HG03025 (cell line): ENCODE results near the gene BCR.

ENCODE experiments used
- ATAC-seq: cut with Tn5 transposase; IDR thresholded peaks from one replicate; pipeline ENCODE4 v1.9.1; 2021; ENCODE audit warnings: mild to moderate bottlenecking, moderate library complexity; ENCODE audit not compliant: unreplicated experiment, low FRiP score

The BCR gene

DNA sequence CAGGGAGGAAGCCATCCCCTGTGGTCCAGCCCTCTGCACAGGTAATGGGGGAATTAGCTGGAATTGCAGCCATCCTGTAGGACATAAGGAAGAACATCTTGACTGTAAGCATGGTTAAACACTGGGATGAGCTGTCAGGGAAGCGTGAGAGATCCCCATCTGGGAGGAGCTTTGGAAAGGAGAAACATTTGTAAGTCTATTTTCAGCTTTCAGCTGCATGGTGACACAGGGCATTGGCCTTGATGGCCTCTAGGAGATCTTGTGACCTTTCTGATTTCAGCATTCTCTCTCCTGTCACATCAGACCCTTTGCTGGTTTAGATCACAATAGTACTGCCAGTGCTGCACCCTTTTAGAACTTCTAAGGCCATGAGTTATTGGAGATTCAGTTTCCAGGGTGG lies 47.1 kb downstream of the BCR start:
- no peak for ATAC-seq

DNA sequence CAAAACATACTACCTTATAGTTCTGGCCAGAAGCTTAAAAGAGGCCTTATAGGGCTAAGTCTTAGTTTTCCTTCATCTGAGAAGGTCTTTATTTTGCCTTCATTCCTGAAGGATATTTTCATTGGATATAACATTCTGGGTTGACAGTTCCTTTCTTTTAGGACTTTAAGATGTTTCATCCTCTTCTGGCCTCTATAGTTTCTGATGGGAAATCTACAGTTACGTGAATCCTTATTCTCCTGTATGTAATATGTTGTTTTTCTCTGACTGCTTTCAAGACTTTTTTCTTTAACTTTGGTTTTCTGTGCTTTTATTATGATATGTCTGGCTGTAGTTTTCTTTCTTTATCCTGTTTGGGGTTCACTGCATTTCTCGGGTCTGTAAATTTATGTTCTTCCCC lies 48.2 kb downstream of the BCR start:
- ATAC-seq: no peak

DNA sequence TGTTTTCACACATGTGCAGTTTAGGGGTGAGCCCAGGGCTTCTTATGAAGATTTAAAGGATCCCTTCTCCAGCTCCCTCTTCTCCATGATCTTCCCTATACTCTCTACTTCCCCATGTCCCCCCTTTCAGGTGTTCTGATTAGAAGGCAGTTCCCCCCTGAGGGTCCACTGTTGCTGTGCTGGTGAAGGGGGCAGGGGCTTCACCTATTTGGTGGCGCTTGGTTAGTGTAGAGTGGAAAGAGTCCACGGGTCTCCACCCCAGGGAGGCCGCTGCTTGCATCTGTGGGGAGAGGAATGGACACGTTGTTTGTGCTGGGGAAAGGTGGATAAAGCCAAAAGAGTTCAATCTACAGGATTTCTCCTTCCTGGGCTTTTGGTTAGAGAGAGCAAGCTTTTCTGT lies 49.3 kb downstream of the BCR start:
- no peak for ATAC-seq

DNA sequence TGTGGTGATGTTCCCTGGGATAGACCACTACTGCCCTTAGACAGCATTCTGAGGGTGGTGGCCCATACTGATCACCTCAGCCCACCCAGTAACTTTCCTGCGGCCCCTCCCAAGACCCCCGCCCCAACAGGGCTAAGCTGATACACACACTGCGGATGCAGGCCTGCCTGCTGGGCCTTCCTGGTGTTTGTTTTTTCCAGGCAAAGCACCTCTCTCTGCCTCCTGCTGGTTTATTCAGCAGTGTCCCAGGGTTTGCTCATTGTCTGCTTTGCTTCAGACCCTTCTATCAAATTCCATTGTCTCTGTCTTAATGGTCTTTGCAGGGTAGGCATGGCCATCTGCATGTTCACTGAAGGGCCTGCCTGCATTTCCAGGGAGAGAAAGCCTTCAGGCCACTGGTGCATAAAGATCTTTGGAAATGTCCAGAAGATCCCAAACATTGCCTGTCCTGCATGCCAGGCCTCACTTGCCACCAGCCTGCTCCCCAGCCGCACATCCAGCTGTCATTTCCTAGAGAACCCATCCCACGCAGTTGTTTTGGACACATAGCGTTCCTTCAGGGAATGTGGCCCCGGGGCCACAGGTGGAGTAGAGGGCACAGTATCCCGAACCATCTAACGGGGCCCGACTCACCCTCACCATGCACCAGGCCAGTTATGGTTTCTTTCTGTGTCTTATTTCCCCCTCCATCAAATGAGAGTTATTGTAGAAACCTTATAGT lies 50.2 kb downstream of the BCR start:
- ATAC-seq: no peak

DNA sequence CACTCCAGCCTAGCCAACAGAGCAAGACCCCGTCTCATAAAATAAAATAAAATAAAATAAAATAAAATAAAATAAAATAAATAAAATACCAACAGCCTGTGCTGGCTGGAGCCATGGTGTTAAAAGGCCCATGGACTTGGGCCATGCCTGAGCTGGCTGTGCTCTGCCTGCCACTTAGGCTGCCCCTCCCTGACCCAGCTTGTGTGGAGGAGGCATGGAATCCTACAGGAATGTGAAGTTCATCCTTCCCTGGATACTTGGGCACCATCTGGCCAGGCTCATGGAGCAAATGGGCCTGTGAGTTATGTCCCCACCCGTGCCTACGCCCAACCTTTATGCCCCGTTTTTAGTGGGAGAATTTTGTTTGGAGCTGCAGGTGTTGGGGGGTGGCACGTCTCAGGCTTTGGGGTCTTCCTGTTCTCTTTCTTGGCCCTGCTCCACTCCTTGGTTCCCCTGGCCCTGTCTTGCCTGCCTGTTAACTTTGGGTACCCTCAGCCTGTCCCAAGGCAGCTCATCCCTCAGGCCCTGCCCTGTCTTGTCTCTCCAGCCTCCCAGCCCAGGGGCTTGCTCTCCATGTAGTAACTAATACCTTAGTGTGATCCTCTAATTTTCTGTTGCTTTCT lies 51.3 kb downstream of the BCR start:
- no peak for ATAC-seq

DNA sequence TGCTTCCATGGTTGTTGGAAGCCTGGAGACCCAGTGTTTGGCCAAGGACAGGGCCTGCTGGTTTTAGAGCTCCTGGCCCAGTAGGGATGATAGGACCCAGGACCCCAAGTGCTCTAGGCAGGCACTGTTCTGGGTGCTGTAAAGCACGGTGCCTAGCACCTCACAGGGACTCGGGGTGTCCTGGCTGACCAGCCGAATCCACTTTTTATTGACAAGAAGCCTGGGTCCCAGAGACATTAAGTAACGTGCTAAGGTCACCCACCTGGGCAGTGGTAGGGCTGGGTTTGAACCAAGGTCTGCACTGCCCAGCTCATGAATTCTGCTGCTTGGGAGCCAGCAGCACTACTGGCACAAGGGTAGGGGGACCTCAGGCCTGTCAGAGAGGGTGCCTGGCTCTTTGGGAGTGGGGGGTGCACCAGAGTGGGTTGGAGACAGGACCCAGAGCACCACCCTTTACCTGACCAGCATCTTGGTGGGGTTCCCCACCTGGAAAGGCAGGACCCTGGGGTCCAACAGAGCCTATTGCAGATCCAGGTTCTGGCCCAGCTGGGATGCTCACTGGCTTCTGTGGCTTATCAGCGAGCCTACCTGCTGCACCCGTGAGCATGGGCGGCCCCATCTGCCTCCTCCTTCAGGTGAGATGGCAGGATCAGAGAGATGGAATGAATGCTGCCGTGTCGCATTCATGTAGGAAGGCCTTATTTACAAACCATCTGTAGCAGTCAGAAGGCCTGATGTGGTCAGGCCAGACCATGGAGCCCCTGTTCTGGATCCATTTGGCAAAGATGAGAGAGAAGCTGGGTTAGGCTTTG lies 52.0 kb downstream of the BCR start:
- no peak for ATAC-seq

DNA sequence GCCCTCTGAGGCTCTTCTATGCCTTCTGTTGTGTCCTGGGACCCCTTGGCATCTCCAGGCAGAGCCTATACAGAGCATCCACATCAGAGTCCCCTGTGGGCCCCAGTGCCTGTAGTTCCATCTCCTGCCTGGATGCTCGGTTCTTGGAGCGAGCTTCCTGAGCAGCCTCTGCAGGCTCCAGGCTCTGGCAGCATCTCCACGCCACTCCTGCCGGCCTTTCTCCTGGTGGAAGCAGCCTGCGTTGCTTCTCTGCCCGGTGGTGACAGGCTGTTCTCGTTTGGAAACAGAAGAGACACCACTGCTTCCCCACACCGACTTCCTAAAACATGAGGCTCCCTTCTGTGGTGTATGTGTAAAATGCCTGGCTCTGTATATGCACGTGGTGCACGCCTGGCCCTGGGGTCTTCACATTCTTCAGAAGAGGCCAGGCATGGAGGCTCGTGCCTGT lies 52.8 kb downstream of the BCR start:
- ATAC-seq: no peak

DNA sequence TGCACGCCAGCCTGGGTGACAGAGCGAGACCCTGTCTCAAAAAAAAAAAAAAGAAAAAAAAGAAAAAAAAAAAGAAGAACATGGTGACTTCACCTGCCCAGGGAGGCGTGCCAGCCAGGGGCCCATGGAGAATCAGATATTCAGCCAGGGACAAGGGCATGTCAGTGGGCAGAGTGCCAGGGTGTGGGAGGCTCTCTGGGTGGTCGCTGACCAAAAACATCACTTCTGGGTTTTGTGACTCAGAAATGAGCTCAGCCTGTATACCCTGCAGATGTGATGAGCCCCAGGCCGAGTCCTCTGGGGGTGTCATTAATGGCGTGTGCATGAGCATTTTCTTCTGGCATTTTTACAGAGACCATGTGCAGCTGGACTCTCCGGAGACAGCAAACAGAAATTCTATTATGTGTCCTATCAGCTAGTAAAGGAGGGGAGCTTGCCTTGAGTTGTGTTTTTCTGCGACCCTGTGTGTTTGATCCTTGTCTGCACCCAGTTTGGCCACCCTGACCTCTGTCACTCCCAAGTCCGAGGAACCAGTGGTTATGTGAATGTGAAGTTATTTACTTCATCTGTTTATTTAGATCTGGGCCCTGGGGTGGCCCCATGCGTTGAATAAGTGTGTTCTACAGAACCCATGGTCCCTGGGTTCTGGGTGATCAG lies 53.6 kb downstream of the BCR start:
- no peak for ATAC-seq

DNA sequence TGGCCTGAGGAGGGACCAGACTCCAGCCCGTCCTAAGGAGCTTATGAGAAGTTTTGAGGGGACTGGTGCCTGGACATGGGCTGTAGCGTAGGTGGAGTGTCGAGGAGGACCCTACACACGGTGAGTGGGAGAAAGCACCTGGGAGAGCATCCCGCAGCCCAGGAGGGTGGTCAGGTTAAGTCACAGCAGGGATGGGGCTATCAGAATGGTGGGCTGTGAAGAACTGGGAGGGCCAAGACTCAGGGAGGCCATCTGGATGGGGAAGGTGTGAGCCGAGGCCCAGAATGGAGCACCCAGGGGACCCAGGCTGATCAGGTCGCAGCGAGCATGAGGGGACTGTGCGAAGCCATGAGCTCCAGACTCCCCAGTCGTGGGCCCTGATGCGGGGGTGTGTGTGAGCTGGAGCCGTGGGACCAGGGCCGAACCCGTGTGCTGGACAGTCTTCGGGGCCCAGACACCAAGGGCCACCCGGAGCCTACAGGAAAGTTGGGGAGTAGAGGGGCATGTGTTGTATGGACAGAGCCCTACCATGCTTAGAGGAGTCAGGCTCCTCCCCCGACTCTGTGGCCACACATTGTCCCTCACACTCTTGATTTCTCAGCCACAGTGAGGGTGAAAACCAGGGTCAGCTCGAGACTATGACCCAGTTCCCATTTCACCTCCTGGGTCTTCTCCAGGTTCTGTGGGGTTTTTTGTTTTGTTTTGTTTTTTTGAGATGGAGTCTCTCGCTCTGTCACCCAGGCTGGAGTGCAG lies 54.3 kb downstream of the BCR start:
- no peak for ATAC-seq

DNA sequence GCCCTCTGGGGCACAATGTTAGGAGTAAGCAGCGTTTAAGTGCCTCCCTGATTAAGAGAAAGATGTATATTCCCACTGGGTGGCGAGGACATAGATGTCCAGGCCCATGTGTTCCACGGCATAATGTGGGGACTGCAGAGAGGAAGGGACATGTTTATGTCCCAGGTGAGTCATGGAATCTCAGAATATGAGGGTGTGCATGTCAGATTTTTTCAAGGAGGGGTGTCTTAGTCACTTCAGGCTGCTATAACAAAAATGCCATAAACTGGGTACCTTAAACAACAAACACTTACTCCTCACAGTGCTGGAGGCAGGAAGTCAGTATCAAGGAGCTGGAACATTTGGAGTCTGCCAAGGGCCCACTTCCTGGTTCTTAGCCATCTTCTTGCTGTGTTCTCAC lies 55.1 kb downstream of the BCR start:
- no peak for ATAC-seq

DNA sequence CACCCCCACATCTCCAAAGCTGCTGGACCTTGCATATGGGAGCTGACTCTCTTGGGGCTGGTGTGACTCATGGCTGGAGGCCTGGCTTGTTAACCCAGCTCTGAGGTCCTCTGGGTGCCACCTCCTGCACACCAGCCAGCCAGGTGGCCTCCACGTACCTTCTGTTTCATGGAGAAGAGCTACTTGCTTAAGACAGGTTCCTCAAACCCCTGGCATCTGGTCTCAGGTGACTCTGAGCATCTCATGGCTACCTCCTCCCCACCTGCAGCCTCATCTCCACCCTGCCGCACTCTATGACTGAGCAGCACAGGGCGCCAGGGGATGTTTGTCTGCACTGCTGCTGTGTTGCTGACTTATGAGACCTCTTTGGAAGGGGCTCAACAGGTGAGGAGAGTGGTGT lies 55.7 kb downstream of the BCR start:
- no peak for ATAC-seq

DNA sequence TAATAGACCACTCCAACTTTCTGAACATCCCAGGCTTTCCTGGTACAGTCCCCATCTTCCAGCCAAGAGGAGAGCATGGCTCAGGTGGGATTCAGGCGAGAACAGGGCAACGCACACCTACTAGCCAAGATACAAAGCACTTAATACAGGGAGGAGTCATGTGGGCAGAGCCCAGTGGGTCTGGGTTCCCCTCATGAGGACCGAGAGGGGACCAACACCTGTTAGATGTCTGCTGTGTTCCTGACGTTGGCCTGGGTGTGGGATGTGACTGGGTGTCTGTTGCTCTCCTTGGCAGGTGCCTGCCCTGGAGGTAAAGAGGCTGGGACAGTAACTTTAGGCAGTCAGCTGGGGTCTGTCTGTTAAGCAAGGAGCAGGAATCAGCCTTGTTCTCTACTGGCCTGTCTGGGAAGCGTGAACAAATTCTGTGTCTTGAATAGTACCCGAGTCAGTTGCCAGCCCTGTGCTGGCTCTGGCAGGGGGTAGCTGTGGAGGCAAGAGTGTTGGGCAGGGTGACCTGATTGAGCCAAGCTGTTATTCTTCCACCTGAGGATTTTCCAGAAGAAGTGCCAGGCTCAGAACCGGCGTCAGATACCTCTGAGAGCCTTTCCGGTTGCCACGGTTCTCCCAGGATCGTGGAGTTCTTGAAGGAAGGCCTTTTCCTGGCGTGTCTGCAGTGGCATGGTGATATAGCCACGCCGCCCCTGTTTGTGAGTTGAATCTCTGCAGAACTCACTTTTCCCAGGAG lies 56.3 kb downstream of the BCR start:
- ATAC-seq: no peak

DNA sequence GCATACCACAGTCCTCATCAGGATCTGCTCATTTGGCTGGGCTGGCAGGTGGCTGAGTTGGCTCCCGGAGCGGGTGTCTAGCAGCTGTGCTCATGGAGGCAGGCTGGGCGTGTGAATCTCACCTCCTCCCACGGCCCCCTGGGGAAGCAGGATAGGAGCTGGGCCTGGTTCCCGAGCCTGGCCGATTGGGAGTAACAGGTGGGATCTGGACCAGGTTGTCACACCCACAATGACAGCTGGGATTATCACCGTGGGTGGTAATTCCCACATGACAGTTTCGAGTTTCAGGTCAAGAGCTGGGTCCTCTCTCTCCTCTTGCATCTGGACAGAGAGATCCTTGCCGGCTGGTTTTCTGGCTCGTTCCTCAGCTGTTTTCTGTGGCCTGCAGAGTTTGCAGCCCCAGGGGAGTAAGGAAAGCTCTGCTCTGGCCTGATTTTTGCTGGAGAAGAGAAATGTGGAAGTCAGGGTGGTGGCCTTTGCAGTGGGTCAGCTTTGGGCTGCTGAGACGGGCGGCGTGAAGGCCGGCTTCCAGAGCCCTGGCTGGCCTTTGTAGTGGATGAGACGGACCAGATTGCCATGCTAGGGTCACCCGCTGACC lies 57.0 kb downstream of the BCR start:
- no peak for ATAC-seq

DNA sequence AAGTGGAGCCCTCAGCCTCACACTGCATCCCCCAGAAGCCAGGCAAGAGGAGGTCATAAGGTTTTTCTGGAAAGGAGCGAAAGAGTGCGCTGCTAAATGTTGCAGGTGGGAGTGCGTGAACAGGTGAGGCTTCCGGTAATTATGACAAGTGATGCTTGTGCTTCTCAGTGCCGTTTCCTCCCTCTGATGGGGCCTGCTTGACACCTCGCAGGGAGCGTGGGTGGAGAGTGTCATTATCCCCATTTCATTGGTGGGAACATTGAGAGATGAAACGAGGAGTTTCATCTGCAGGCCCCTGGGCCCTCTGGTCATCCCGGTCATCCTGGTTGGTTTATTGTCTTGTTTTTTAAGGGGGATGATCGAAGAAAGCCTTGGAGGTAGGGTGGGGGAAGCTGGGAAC lies 57.5 kb downstream of the BCR start:
- no peak for ATAC-seq

DNA sequence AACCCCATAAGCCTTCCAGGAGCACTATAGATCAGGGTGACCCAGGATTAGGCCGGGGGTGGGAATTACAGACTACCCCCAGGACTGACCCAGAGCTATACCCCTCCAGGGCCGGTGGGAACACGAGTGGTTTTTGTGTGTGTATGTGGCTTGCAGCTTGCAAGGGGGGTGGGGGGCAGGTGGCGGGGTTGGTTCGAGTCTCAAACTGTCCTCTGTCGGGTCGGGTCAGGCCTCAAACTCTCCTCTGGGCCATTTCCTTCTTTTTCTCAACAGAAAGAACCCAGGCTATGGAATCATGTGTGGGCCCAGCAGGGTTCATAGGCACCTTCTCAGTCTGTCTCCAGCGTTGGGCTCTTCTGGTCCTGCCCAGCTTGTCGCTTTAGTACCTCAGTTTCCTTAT lies 58.4 kb downstream of the BCR start:
- no peak for ATAC-seq

DNA sequence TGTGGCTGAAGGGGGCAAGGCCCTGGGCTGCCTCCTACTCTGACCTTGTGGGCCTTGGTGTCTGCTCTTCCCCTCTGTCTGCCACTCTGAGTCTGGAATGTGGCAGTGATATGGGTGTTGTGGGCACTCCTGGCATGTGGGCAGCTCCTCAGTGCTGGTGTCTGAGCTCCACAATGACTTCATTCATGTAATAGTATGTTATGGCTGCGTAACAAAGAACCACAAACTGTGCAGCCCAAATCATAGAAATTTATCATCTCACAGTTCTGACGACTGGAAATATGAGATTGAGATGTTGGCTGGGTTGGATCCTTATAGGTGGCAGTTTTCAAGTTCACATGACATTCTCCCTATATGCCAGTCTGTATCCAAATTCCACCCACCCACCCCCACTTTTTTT lies 59.1 kb downstream of the BCR start:
- no peak for ATAC-seq

DNA sequence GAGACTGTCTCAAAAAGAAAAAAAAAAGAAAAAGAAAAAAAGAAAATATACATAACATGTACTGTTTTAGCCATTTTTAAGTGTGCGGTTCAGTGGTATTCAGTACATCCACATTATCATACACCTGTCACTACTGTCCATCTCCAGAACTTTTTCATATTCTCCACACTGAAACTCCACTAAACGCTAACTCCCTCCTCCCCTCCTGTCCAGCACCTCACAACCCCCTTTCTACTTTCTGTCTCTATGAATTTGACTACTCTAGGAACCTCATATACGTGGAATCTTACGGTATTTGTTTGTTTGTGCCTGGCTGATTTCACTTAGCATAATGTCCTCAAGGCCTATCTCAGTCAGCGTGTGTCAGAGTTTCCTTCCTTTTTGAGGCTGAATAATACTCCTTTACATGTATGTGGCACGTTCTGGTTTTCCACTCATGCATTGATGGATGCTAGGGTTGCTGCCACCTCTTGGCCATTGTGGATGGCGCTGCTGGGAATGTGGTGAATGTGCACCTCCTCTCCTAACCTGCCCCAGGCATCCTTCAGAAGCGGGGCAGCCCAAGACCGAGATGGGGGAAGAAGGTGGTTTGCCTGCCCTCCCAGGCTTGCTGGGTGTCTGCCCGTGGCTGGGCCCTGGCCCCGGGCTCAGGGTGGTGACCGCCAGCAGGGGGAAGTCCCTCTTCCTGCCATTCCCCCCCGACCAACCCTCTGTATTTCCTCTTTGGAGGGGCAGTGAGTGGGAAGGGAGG lies 60.5 kb downstream of the BCR start:
- ATAC-seq: no peak

DNA sequence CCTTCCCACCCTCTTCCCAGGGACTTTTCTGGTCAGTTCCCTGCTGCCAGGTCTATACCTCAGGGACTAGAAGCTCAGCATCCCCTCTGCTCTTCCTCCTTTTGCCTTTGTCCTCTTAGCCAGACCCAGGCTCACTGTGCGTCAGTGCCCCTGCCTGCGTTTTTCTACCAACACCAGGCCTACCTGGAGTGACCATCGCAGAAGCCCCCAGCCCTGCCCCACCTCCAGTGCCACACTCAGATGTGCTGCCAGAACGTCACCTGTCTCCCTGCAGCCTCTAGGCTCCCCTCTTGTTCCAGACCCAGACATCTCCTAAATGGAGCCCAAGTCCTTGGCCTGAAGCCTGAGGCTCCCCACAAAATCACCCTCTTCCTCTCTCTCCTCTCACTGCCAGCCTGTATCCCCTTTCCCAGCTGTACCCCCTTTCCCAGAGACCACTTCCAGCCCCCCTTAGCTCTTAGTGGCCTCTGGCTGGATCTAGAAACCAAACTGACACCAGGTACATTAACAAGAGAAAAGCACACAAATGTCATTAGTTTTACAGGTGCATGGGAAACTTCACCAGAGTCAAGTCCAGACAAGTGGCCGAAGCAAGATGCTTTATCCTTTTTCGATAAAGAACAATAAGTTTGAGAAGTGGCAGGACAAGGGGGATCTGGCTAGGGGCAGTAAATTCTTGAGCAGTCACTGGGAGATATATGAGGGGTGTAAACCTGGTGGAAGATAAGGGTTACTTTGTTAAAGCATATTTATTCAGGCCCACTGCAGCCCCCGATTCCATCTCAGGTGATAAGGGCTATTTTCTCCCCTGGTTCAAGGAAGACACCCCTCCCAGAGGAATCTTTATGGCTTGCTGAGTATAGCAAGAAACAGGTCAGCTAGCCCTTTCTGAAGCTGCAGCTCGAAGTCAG lies 61.5 kb downstream of the BCR start:
- ATAC-seq: no peak
